Right atrium auricular region (tissue), 2 donors: ENCODE measurements around the gene AGTR1. TPM values are rescaled to one million over a fixed set of nuclear protein-coding genes. Genes with fewer than 3 reads are reported as not detected.
A peak's percentile ranks its signal among the peaks of the same experiment; 100 is the strongest.

Experiments
- DNase-seq: peaks from one replicate; pipeline ENCODE4 v3.0.0-alpha.2; 2019; ENCODE audit warnings: low spot score
- H3K27ac ChIP-seq, 2 donors: fragments of 200-600 bp; sonication (generic); 1 replicate in 1 of 2; 2 replicates in 1 of 2; pipeline ENCODE4 v1.5.1; 2016 to 2019
- H3K27me3 ChIP-seq, 2 donors: fragments of 200-600 bp; sonication (generic); one replicate each; pipeline versions ENCODE4 v1.5.1 to v1.6.0; 2017 to 2019
- H3K36me3 ChIP-seq: fragments of 200-600 bp; sonication (generic); one replicate; pipeline ENCODE4 v1.5.1; 2016
- H3K4me1 ChIP-seq, 2 donors: fragments of 200-600 bp; sonication (generic); one replicate each; pipeline versions ENCODE4 v1.5.1 to v1.6.0; 2017 to 2019
- H3K4me3 ChIP-seq, 2 donors: fragments of 200-600 bp; sonication (generic); 1 replicate in 1 of 2; 2 replicates in 1 of 2; pipeline ENCODE4 v1.5.1; 2017 to 2019; ENCODE audit warnings: mild to moderate bottlenecking in 1 of 2, moderate library complexity in 1 of 2
- H3K9me3 ChIP-seq, 2 donors: fragments of 200-600 bp; sonication (generic); one replicate each; pipeline ENCODE4 v1.5.1; 2019
- CTCF ChIP-seq, 2 donors: fragments of 200-600 bp; sonication (generic); IDR thresholded peaks; one replicate each; pipeline ENCODE4 v1.5.1; 2019; ENCODE audit warnings: antibody characterized with exemption in 2 of 2
- total RNA-seq, 2 donors: library from RNA; depleted of rRNA; stranded (reverse); fragments of >200 nt; gene quantifications; one replicate each; pipeline ENCODE4 v1.1.0, GENCODE V29; 2016

The AGTR1 gene
- total RNA-seq, 2 donors from 2014 or later = 22.6 to 35.2 TPM

- H3K27ac ChIP-seq = no peak overlapping the region
- DNase-seq = no peak
- H3K4me1 ChIP-seq = peaks cover 0 to 7% of the 10 kb centered on the region in 2 donors
- no peak for TF ChIP-seq CTCF (IDR thresholded peaks at IDR 0.05)
- no peaks in the 10 kb centered on the region for H3K9me3 ChIP-seq
- no peaks in the 10 kb centered on the region for H3K27me3 ChIP-seq
- H3K4me3 ChIP-seq = no peak overlapping the region
- H3K36me3 ChIP-seq = no peaks in the 10 kb centered on the region
These were observed 23.2 kb downstream of the AGTR1 start for GRCh38 chr3:148720873-148721272.

GRCh38 chr3:148723631-148724030, 25.9 kb downstream of the AGTR1 start:
- DNase-seq = no peak
- no peaks in the 10 kb centered on the region for H3K36me3 ChIP-seq
- no peaks in the 10 kb centered on the region for H3K27me3 ChIP-seq
- peaks cover 0 to 11% of the 10 kb centered on the region in 2 donors for H3K4me1 ChIP-seq
- H3K27ac ChIP-seq = no peak overlapping the region
- H3K9me3 ChIP-seq = no peaks in the 10 kb centered on the region
- TF ChIP-seq CTCF (IDR thresholded peaks at IDR 0.05) = no peak
- no peak overlapping the region for H3K4me3 ChIP-seq

GRCh38 chr3:148727231-148727630, 29.5 kb downstream of the AGTR1 start:
- Histone ChIP-seq H3K9me3 (no peaks in the 10 kb centered on the region), H3K4me1 (peaks cover 0 to 13% of the 10 kb centered on the region in 2 donors), H3K36me3 (no peaks in the 10 kb centered on the region), H3K27ac (no peak overlapping the region), H3K27me3 (no peaks in the 10 kb centered on the region), H3K4me3 (no peak overlapping the region)
- no peak for DNase-seq
- peak in 1 of 2 donors; percentile 31 for TF ChIP-seq CTCF (IDR thresholded peaks at IDR 0.05)

GRCh38 chr3:148728753-148729152, 31.1 kb downstream of the AGTR1 start:
- H3K27ac ChIP-seq = no peak overlapping the region
- no peak for DNase-seq

GRCh38 chr3:148729476-148730055, 31.9 kb downstream of the AGTR1 start:
- H3K4me3 ChIP-seq = no peak overlapping the region

More at GRCh38 chr3:148728753-148729152, 31.1 kb downstream of the AGTR1 start:
- no peaks in the 10 kb centered on the region for H3K36me3 ChIP-seq
- no peaks in the 10 kb centered on the region for H3K27me3 ChIP-seq
- no peak overlapping the region for H3K4me3 ChIP-seq
- H3K9me3 ChIP-seq = no peaks in the 10 kb centered on the region
- no peak for TF ChIP-seq CTCF (IDR thresholded peaks at IDR 0.05)
- peaks cover 0 to 13% of the 10 kb centered on the region in 2 donors for H3K4me1 ChIP-seq

More at GRCh38 chr3:148729476-148730055, 31.9 kb downstream of the AGTR1 start:
- TF ChIP-seq CTCF (IDR thresholded peaks at IDR 0.05) = no peak
- peaks cover 0 to 13% of the 10 kb centered on the region in 2 donors for H3K4me1 ChIP-seq
- H3K36me3 ChIP-seq = no peaks in the 10 kb centered on the region
- H3K27me3 ChIP-seq = no peaks in the 10 kb centered on the region
- H3K9me3 ChIP-seq = no peaks in the 10 kb centered on the region
- no peak for DNase-seq
- no peak overlapping the region for H3K27ac ChIP-seq
